Endothelial cell of umbilical vein (primary cell): ENCODE data around the gene ERO1B.

ENCODE experiments used
- EZH2 ChIP-seq: IDR thresholded peaks from 2 replicates; pipeline ENCODE4 v1.6.1; 2012; ENCODE audit warnings: borderline replicate concordance, low read depth, mild to moderate bottlenecking, moderate library complexity, low read length, inconsistent platforms; ENCODE audit not compliant: severe bottlenecking
- GATA2 ChIP-seq: IDR thresholded peaks from 2 replicates; pipeline ENCODE4 v1.7.0; 2011; ENCODE audit warnings: low read depth, mild to moderate bottlenecking, moderate library complexity, mixed read lengths, low read length; ENCODE audit not compliant: insufficient read length, insufficient read depth
- JUN ChIP-seq: IDR thresholded peaks from 2 replicates; pipeline ENCODE4 v1.6.1; 2011; ENCODE audit warnings: borderline replicate concordance, low read depth; ENCODE audit not compliant: insufficient read length, insufficient read depth
- MYC ChIP-seq: IDR thresholded peaks from one replicate; pipeline ENCODE4 v1.6.1; 2011; ENCODE audit warnings: mild to moderate bottlenecking, low read depth, low read length
- POLR2A ChIP-seq: IDR thresholded peaks from 2 replicates; pipeline ENCODE4 v1.6.1; 2012; ENCODE audit warnings: low read depth, mild to moderate bottlenecking, control low read depth, low read length
- POLR2AphosphoS5 ChIP-seq: IDR thresholded peaks from 2 replicates; pipeline ENCODE4 v1.6.1; 2012; ENCODE audit warnings: low read depth, mild to moderate bottlenecking, control low read depth, low read length, moderate library complexity; ENCODE audit not compliant: insufficient read depth
- TF ChIP-seq, protein P1 (sequence below), 2 donors: IDR thresholded peaks; 1 replicate in 1 of 2; 2 replicates in 1 of 2; pipeline ENCODE4 v1.5.1; 2011; ENCODE audit warnings: low read length in 2 of 2, mild to moderate bottlenecking in 2 of 2, moderate library complexity in 2 of 2, control low read depth in 1 of 2, inconsistent platforms in 1 of 2, low read depth in 1 of 2; ENCODE audit not compliant: insufficient read depth in 1 of 2; ENCODE audit errors: extremely low read depth in 1 of 2
- TF ChIP-seq, protein P2 (sequence below): IDR thresholded peaks from 2 replicates; pipeline ENCODE4 v1.6.1; 2011; ENCODE audit not compliant: insufficient read depth, insufficient read length

DNA sequence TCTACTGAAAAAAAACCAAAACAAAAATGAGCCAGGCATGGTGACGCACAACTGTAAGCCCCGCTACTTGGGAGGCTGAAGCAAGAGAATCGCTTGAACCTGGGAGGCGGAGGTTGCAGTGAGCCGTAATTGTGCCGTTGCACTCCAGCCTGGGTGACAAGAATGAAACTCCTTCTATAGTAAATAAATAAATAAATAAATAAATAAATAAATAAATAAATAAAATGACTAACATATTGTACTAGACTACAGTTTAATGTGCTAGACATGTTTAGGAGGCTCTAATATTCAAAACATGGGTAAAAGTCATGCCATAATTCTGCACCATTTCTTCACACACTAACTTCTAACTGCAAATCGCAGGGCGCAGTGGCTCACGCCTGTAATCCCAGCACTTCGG lies 33.3 kb upstream of the ERO1B start:
- TF ChIP-seq, protein P1, sequence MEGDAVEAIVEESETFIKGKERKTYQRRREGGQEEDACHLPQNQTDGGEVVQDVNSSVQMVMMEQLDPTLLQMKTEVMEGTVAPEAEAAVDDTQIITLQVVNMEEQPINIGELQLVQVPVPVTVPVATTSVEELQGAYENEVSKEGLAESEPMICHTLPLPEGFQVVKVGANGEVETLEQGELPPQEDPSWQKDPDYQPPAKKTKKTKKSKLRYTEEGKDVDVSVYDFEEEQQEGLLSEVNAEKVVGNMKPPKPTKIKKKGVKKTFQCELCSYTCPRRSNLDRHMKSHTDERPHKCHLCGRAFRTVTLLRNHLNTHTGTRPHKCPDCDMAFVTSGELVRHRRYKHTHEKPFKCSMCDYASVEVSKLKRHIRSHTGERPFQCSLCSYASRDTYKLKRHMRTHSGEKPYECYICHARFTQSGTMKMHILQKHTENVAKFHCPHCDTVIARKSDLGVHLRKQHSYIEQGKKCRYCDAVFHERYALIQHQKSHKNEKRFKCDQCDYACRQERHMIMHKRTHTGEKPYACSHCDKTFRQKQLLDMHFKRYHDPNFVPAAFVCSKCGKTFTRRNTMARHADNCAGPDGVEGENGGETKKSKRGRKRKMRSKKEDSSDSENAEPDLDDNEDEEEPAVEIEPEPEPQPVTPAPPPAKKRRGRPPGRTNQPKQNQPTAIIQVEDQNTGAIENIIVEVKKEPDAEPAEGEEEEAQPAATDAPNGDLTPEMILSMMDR (IDR thresholded peaks at IDR 0.05; ENCODE audit: extremely low read depth in 1 of 2, insufficient read depth in 1 of 2, low read depth in 1 of 2, low read length in 2 of 2): no peak
- TF ChIP-seq, protein P2, sequence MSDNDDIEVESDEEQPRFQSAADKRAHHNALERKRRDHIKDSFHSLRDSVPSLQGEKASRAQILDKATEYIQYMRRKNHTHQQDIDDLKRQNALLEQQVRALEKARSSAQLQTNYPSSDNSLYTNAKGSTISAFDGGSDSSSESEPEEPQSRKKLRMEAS: no peak
- TF ChIP-seq JUN (no peak), POLR2A (no peak), MYC (no peak), GATA2 (no peak), POLR2AphosphoS5 (no peak), EZH2 (no peak)
